ENCODE data around the gene ANXA11.

- TF ChIP-seq CTCF (IDR thresholded peaks at IDR 0.05 in 2 of 3, conservative IDR thresholded peaks at IDR 0.05 in 1 of 3; ENCODE audit: borderline replicate concordance in 1 of 3, insufficient read depth in 1 of 3, low read depth in 2 of 3, low read length in 2 of 3) (no peak), POLR2A (IDR thresholded peaks at IDR 0.05; ENCODE audit: borderline replicate concordance, extremely low read depth, insufficient read depth, insufficient read length) (no peak), SIN3A (IDR thresholded peaks at IDR 0.05; ENCODE audit: low read depth) (no peak), CEBPB (IDR thresholded peaks at IDR 0.05; ENCODE audit: low read depth) (no peak), CBX3 (IDR thresholded peaks at IDR 0.05; ENCODE audit: low read depth) (no peak), POLR2AphosphoS5 (IDR thresholded peaks at IDR 0.05; ENCODE audit: low read depth, low read length) (no peak), FOSL1 (IDR thresholded peaks at IDR 0.05; ENCODE audit: low read depth) (no peak), ATF3 (IDR thresholded peaks at IDR 0.05) (no peak), EZH2 (IDR thresholded peaks at IDR 0.05) (no peak), RAD21 (IDR thresholded peaks at IDR 0.05; ENCODE audit: low read depth) (no peak), EGR1 (IDR thresholded peaks at IDR 0.05; ENCODE audit: low read depth) (no peak), SRF (IDR thresholded peaks at IDR 0.05; ENCODE audit: low read depth) (no peak), EZH2phosphoT487 (IDR thresholded peaks at IDR 0.05; ENCODE audit: borderline replicate concordance) (no peak), ELF1 (IDR thresholded peaks at IDR 0.05; ENCODE audit: borderline replicate concordance, low read depth) (no peak)
These were observed 72.8 kb downstream of the ANXA11 start, which contains the start of gene PLAC9 for GRCh38 chr10:80132299-80133139.

Measured in HCT116 (cell line).